Measurements from ENCODE around the gene SLC38A10. TPM values are rescaled to one million over a fixed set of nuclear protein-coding genes. Genes with fewer than 3 reads are reported as not detected.

SLC38A10 gene
- total RNA-seq, 1 experiment from 2014 or later: 43.8 TPM

DNA sequence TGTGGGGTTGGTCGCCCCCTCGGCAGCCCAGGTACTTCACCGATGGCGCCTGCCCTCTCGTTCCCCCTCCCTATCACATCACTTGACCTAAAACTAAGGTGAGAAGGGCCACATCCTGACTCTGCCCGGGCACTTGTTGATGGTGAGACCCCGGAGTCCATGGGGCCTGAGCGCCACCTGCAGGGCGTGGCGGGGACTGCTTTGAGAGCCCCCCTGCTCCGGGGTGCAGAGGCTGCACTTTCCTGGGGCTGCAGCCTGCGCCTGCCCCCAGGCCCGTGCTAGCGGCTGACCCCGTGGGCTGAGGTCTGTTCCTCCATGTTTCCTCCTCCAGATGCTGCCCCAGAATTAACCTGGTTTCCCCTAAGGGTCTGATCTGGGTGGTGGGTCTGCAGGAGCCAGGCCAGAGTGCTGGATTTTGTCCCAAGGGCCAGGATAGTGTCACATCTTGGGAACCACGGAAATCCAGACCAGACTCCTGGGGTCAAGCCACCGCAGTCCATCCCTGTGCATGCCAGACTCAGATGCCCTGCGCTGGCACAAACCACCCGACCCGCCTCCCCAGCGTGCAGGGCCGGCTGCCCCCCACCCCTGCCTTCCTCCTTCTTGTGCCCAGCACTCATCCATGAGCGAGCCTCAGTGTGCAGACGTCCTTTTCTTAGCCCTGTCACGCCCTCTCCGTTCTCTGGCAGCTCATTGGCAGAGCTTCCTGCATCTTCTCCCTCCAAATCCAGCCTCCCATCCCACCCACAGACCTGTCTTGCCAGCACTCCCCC lies 53.3 kb downstream of the SLC38A10 start:
- no peak overlapping the region for H3K56ac ChIP-seq (ENCODE audit: insufficient read length, low read depth, low read length)
- H3K9ac ChIP-seq (ENCODE audit: extremely low read depth, insufficient read length, low read length): no peak overlapping the region
- no peak overlapping the region for H2BK12ac ChIP-seq (ENCODE audit: insufficient read length, low read depth, low read length)
- peaks cover 12% of the 10 kb centered on the region for H3K23me2 ChIP-seq (ENCODE audit: insufficient read length, low read depth, low read length, poor library complexity, severe bottlenecking)
- H2BK20ac ChIP-seq (ENCODE audit: low read depth, low read length, poor library complexity, severe bottlenecking): no peak overlapping the region
- no peak overlapping the region for H3K14ac ChIP-seq (ENCODE audit: insufficient read depth, low read length)
- H3K79me1 ChIP-seq (ENCODE audit: insufficient read depth, low read depth, low read length, poor library complexity, severe bottlenecking): peaks cover 3% of the 10 kb centered on the region
- H2BK15ac ChIP-seq (ENCODE audit: low read depth, low read length): no peak overlapping the region
- no CpG with 5 or more reads among the region's 26 CpGs for WGBS (ENCODE audit: extremely low coverage, insufficient read length, low lambda C conversion rate)
- no peak overlapping the region for H3K4me2 ChIP-seq (ENCODE audit: insufficient read depth, insufficient read length, low read length)
- Mint-ChIP-seq H3K27ac (0 out of 7 replicates have a peak overlapping the region, but pooled peaks of 2 of the 3 experiments have one; percentile 13 to 54), H3K4me1 (peaks cover 19 to 32% of the 10 kb centered on the region in 2 experiments), H3K9me3 (no peaks in the 10 kb centered on the region; a peak in 2 of 5 replicates), H3K27me3 (ENCODE audit: low read depth) (peaks cover 3% of the 10 kb centered on the region), H3K4me3 (peak overlapping the region; percentile 4 to 32; a peak in 2 of 5 replicates), H3K36me3 (ENCODE audit: insufficient read depth in 1 of 3, low read depth in 3 of 3) (peaks cover 2 to 15% (median 9%) of the 10 kb centered on the region in 3 experiments; a peak in 6 of 7 replicates)
- H4K8ac ChIP-seq (replicated peaks; ENCODE audit: insufficient read length, low read depth, low read length): no peak overlapping the region
- DNase-seq: peak; percentile 91
- H2AK5ac ChIP-seq (ENCODE audit: insufficient read length, low read length): no peak overlapping the region
- H3K9me3 ChIP-seq (ENCODE audit: control insufficient read depth, low read depth, low read length): no peaks in the 10 kb centered on the region
- H2BK5ac ChIP-seq (ENCODE audit: insufficient read length, low read length): no peak overlapping the region
- H4K20me1 ChIP-seq (ENCODE audit: control insufficient read depth, insufficient read depth, insufficient read length): peaks cover 3% of the 10 kb centered on the region
- no peak overlapping the region for H2AFZ ChIP-seq (ENCODE audit: low read length)
- peaks cover 4% of the 10 kb centered on the region for H3K79me2 ChIP-seq (ENCODE audit: insufficient read depth, low read length)
- H4K91ac ChIP-seq (ENCODE audit: insufficient read length, low read depth, low read length): no peak overlapping the region
- TF ChIP-seq CTCF (conservative IDR thresholded peaks at IDR 0.05): peak; percentile 94
- no peak overlapping the region for H3T11ph ChIP-seq (ENCODE audit: low read length)
- no peak overlapping the region for H3K4ac ChIP-seq (ENCODE audit: low read depth, low read length)
- no peaks in the 10 kb centered on the region for H3K27me3 ChIP-seq (ENCODE audit: insufficient read depth, low read length)
- H3K18ac ChIP-seq (ENCODE audit: insufficient read length, low read depth, low read length): no peak overlapping the region
- H3K23ac ChIP-seq (ENCODE audit: insufficient read length, low read depth, low read length): no peak overlapping the region
- H3K4me1 ChIP-seq (ENCODE audit: insufficient read depth, low read length): no peaks in the 10 kb centered on the region
- no peak overlapping the region for H2BK120ac ChIP-seq (ENCODE audit: low read depth, low read length, poor library complexity, severe bottlenecking)
- no peak overlapping the region for H4K5ac ChIP-seq (ENCODE audit: insufficient read length, low read depth, low read length)
- no peak overlapping the region for H3K27ac ChIP-seq (ENCODE audit: insufficient read length, low read depth, low read length)

Data from H9 (cell line).